Suppressor macrophage treated with lipopolysaccharide for 1 hour (primary cell): ENCODE data around the gene ANKRD33B.
A peak's percentile ranks its signal among the peaks of the same experiment; 100 is the strongest.

Source experiments
- DNase-seq, 3 donors: peaks; one replicate each; pipeline ENCODE4 v3.0.0-alpha.2; 2020 to 2022

Gene ANKRD33B

DNA sequence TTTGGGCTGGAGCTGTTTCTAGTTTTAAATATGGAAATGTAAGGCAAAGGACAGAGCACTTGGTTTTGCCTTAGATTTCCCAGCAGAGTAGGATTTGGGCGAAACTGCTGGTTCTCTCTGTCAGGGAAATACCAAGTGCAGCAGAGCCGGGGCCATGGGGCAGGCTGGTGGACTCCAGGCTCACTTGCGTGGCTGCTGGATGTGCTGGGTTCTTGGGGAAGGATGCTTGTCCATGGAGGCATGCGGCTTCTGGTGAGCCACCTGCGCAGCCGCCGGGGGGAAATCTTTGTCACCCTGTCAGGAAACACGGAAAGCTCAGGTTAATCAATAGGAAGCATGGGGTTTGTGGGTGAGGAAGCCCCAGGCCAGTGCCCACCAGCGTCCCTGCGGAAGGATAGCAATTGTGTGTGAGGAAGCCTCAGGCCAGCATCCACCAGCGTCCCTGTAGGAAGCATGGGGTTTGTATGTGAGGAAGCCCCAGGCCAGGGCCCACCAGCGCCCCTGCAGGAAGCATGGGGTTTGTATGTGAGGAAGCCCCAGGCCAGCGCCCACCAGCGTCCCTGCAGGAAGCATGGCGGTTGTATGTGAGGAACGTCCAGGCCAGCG, 117.1 kb downstream of the ANKRD33B start:
- DNase-seq, result peak in 1 of 3 donors; percentile 21

- peak; percentile 44 to 75 (median 68) for DNase-seq
These were observed 118.1 kb downstream of the ANKRD33B start for GRCh38 chr5:10681731-10682679.

- no peak for DNase-seq
These were observed 119.1 kb downstream of the ANKRD33B start for GRCh38 chr5:10682801-10683525.

DNA sequence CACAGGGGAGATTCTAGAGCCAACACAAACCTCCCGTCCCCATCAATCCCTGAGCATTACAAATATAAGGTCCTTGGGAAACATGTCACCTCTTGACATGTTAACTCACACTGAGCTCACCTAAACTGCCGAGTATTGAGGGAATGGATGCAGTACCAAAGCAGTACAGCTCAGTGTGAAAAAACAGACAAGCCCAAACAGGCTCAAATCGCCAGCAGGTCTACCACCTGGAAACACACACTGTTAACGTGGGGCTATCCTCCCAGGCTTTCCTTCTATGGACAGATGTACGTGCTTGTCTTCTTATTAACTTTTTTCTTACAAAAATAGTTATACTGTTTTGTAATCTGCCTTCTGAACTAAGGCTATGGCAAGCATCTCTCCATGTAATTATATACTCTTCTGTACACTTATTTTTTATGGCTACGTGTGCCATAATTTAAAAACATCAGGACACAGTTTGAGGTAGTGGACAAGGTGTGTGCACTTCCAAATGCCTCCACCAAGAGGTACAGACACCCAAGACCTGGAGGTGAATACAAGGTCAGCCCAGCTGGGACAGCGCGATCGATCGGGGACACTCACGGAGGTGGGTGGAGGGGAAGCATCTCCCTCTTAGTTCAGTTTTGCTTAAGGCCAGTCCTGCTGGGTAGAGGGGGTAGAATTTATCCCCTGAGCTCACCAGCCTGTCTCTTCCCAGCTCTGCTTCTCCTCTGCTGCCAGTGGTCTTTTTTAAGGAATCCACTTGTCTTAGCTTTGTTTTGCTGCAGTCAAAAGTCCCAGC, 120.6 kb downstream of the ANKRD33B start:
- no peak for DNase-seq

DNA sequence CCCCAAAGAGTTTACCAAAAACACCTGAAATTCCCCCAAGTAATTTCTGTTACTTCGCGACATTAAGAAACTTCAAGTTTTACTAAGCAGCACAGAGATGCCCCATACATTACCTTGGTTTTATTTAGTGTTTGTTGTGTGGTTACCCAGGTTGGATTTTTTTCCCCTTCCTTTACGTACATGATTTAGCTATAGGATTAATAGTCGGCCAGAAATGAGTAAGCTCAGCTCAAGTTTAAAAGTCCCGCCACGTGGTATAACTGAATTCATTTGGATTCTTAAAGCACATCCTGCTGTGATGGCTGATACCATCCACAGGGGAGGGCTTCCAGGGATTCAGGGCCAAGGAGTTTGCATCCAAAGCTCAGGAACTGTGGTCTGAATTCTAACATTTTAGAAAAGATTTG, 121.2 kb downstream of the ANKRD33B start:
- DNase-seq, result peak in 1 of 3 donors; percentile 22

GRCh38 chr5:10686890-10687289, 123.0 kb downstream of the ANKRD33B start:
- DNase-seq, result no peak

DNA sequence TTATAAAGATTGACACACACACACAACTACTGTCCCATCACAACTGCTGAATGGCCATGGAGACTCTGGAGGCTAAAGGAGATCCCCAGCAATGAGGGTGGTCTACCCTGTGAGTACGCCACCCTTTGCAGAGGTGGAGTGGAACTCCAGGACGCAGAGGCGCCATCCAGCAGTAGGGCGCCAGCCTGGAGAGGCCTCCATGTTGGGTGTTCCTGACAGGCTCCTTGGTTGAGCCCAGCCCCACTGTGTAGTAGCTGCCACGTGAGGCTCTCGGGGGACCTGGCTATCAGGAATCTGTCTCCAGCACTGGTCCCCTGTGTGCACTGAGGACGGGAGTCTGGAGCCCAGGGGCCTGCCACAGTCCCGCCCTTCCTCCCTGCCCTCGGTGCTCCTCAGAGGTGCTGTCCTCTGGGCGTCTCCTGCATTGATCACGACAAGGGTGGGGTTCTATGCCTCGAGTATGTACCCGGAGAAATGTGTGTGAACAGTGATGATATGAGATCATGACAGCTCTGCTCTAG, 124.8 kb downstream of the ANKRD33B start:
- DNase-seq, result no peak

- peak; percentile 27 to 47 (median 42) for DNase-seq
These were observed 125.7 kb downstream of the ANKRD33B start for GRCh38 chr5:10689391-10690081.

- no peak for DNase-seq
These were observed 126.9 kb downstream of the ANKRD33B start for GRCh38 chr5:10690460-10691440.

DNA sequence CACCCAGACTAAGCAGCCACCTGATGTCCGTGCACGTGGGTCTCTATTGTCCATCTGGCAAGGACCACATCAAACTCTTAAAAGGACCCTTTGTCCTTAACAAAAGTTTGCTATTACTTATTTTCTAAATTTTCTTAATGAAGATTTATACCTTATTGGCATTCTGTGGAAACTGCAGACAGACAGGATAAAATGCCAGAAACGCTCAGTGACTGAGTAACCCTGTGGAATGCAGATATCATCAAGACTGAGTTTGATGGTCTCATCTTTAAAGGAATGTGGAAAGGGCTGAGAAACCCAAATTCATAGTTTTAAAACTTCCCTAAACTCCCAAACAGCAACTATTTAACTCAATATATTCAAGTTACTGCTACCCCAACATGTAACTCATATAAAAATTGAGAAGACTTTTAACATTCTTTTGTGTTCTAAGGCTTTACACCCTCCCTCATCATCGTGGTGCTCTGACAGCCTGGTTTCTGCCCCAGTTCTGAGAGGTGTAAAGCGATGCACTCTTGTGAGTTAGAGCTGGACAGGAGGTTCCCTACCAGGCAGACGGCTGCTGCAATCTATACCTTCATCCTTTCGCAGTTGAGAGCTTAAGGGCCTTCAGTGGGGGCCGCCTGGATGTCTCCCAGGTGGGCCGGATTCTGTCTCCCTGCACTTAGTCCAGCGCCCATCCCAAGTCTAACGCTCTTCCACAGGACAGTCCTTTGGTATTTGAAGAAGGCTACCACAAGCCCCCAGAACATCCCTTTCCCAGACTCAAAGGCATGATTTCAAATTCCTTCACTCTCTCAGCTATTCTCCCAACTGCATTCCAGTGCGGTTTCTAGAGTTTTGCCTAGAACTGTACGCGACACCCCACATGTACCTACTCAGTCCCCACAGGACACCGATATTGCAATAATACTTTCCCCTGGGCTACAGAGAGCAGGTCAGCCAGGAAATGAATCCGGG, 128.2 kb downstream of the ANKRD33B start:
- no peak for DNase-seq

GRCh38 chr5:10695055-10695649, 131.3 kb downstream of the ANKRD33B start:
- DNase-seq, result peak; percentile 78 to 83 (median 79)

DNA sequence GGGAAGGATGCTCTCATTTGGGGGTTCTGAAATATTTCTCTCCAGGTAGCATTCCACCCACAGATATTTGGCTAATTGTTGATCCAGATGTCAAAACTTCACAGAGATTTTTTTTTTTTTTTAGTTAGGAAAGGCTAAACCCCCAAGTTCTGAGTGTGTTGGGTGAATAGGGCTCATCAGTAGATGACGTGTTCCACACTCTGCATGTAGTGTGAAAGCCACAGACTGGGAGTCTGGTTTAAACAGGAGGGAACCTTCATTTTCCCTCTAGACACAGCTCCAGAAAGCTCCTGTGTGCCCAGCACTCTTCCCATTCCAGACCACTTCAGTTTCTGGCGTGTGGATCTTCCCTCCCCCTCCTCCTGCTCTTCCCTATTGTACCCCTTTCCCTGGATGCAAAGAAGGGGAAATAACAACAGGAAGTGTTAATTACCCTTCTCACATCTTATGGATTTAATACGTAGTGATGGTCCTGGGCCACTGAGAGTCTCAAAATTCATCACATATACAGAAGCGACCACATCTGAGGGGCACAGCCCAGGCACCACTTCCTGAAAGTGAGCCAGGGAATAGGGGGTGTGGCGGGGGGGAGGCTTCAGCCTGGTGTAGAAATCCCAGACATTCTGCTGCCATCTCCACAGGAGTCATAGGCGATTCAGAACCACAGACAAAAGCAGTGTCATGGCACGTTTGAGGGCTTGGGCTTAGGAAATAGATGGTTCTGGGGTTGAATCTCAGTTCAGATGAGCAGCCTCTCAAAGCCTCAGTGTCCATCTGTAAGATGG, 132.1 kb downstream of the ANKRD33B start:
- DNase-seq, result peak in 2 of 3 donors; percentile 13 to 25

- no peak for DNase-seq
These were observed 135.5 kb downstream of the ANKRD33B start for GRCh38 chr5:10699281-10699874.

- DNase-seq, result no peak
These were observed 136.1 kb downstream of the ANKRD33B start for GRCh38 chr5:10699987-10700386.

DNA sequence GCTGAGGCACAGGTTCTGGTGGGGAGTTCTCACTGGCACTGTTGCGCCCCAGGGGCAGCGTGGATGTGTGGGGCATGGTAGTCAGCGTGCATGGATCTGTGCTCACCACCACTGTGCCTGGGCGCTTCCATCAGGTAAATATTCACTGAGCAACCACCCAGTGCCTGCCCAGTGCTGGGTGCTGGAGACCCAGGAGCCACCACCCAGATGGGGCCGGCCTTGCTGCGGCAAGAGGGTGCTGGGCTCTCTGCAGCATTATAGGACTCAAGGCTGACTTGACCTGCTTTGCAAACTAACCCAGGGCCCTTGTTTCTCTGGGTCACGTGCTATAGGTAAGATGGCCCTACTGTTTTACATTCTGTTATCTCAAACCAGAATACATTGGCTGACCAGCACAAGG, 136.6 kb downstream of the ANKRD33B start:
- no peak for DNase-seq

GRCh38 chr5:10701567-10702039, 137.7 kb downstream of the ANKRD33B start:
- peak; percentile 43 to 63 (median 56) for DNase-seq

GRCh38 chr5:10702040-10702629, 138.3 kb downstream of the ANKRD33B start:
- DNase-seq, result peak; percentile 20 to 36 (median 28)
